H9 (cell line): ENCODE data around the gene RMND5A. TPM values are rescaled to one million over a fixed set of nuclear protein-coding genes. Genes with fewer than 3 reads are reported as not detected.

Experiments
- DNase-seq: peaks from one replicate; pipeline ENCODE4 v3.0.0-alpha.2; 2017
- H2AFZ ChIP-seq: one replicate; pipeline ENCODE4 v1.6.1; 2013; ENCODE audit warnings: mild to moderate bottlenecking, low read length, control low read depth, moderate library complexity
- H2AK5ac ChIP-seq: 2 replicates; pipeline ENCODE4 v1.6.1; 2013; ENCODE audit warnings: low read length, control low read depth, mixed read lengths; ENCODE audit not compliant: insufficient read length
- H2BK120ac ChIP-seq: one replicate; pipeline ENCODE4 v1.6.1; 2013; ENCODE audit warnings: low read depth, mild to moderate bottlenecking, low read length, control low read depth, inconsistent platforms; ENCODE audit not compliant: poor library complexity, severe bottlenecking
- H2BK12ac ChIP-seq: 2 replicates; pipeline ENCODE4 v1.6.1; 2013; ENCODE audit warnings: low read length, control low read depth, mixed read lengths, low read depth; ENCODE audit not compliant: insufficient read length
- H2BK15ac ChIP-seq: 2 replicates; pipeline ENCODE4 v1.6.1; 2013; ENCODE audit warnings: low read depth, low read length, control low read depth
- H2BK20ac ChIP-seq: one replicate; pipeline ENCODE4 v1.6.1; 2013; ENCODE audit warnings: low read depth, mild to moderate bottlenecking, low read length, control low read depth, inconsistent platforms; ENCODE audit not compliant: poor library complexity, severe bottlenecking
- H2BK5ac ChIP-seq: 2 replicates; pipeline ENCODE4 v1.6.1; 2013; ENCODE audit warnings: low read length, control low read depth, mixed read lengths; ENCODE audit not compliant: insufficient read length
- H3K14ac ChIP-seq: 2 replicates; pipeline ENCODE4 v1.6.1; 2013; ENCODE audit warnings: low read length, control low read depth; ENCODE audit not compliant: insufficient read depth
- H3K18ac ChIP-seq: 2 replicates; pipeline ENCODE4 v1.6.1; 2013; ENCODE audit warnings: low read depth, mild to moderate bottlenecking, mixed read lengths, low read length, control low read depth; ENCODE audit not compliant: insufficient read length
- H3K23ac ChIP-seq: 2 replicates; pipeline ENCODE4 v1.6.1; 2013; ENCODE audit warnings: low read length, control low read depth, mixed read lengths, low read depth; ENCODE audit not compliant: insufficient read length
- H3K23me2 ChIP-seq: 2 replicates; pipeline ENCODE4 v1.6.1; 2013; ENCODE audit warnings: low read depth, mild to moderate bottlenecking, mixed read lengths, low read length, control low read depth; ENCODE audit not compliant: insufficient read length, poor library complexity, severe bottlenecking
- H3K27ac ChIP-seq: 2 replicates; pipeline ENCODE4 v1.5.1; 2013; ENCODE audit warnings: low read length, control low read depth, mixed read lengths, low read depth; ENCODE audit not compliant: insufficient read length
- H3K27me3 ChIP-seq: 2 replicates; pipeline ENCODE4 v1.6.1; 2013; ENCODE audit warnings: low read length, control low read depth, inconsistent platforms; ENCODE audit not compliant: insufficient read depth
- H3K4ac ChIP-seq: 2 replicates; pipeline ENCODE4 v1.6.1; 2013; ENCODE audit warnings: low read depth, mild to moderate bottlenecking, control low read depth, inconsistent platforms, low read length, moderate library complexity
- H3K4me1 ChIP-seq: 2 replicates; pipeline ENCODE4 v1.6.1; 2013; ENCODE audit warnings: low read length, control low read depth, inconsistent platforms; ENCODE audit not compliant: insufficient read depth
- H3K4me2 ChIP-seq: 2 replicates; pipeline ENCODE4 v1.6.1; 2013; ENCODE audit warnings: low read length, control low read depth, mixed read lengths; ENCODE audit not compliant: insufficient read length, insufficient read depth
- H3K56ac ChIP-seq: 2 replicates; pipeline ENCODE4 v1.6.1; 2013; ENCODE audit warnings: low read depth, mild to moderate bottlenecking, mixed read lengths, low read length, control low read depth; ENCODE audit not compliant: insufficient read length
- H3K79me1 ChIP-seq: 2 replicates; pipeline ENCODE4 v1.6.1; 2013; ENCODE audit warnings: low read depth, mild to moderate bottlenecking, moderate library complexity, low read length, control low read depth, inconsistent platforms; ENCODE audit not compliant: insufficient read depth, poor library complexity, severe bottlenecking
- H3K79me2 ChIP-seq: 2 replicates; pipeline ENCODE4 v1.6.1; 2013; ENCODE audit warnings: low read length, control low read depth, inconsistent platforms; ENCODE audit not compliant: insufficient read depth
- H3K9ac ChIP-seq: 2 replicates; pipeline ENCODE4 v1.6.1; 2013; ENCODE audit warnings: low read length, control low read depth, mixed read lengths; ENCODE audit not compliant: insufficient read length; ENCODE audit errors: extremely low read depth
- H3K9me3 ChIP-seq: one replicate; pipeline ENCODE4 v1.6.1; 2013; ENCODE audit warnings: low read depth, low read length, inconsistent platforms; ENCODE audit not compliant: control insufficient read depth
- H3T11ph ChIP-seq: one replicate; pipeline ENCODE4 v1.6.1; 2013; ENCODE audit warnings: mild to moderate bottlenecking, low read length, control low read depth, inconsistent platforms
- H4K20me1 ChIP-seq: one replicate; pipeline ENCODE4 v1.6.1; 2013; ENCODE audit not compliant: control insufficient read depth, insufficient read length, insufficient read depth
- H4K5ac ChIP-seq: 2 replicates; pipeline ENCODE4 v1.6.1; 2013; ENCODE audit warnings: low read depth, mild to moderate bottlenecking, mixed read lengths, low read length, control low read depth; ENCODE audit not compliant: insufficient read length
- H4K8ac ChIP-seq: replicated peaks from 2 replicates; pipeline ENCODE4 v1.6.1; 2013; ENCODE audit warnings: low read length, control low read depth, mixed read lengths, low read depth; ENCODE audit not compliant: insufficient read length
- H4K91ac ChIP-seq: 2 replicates; pipeline ENCODE4 v1.6.1; 2013; ENCODE audit warnings: low read depth, mild to moderate bottlenecking, moderate library complexity, mixed read lengths, low read length, control low read depth; ENCODE audit not compliant: insufficient read length
- H3K27ac Mint-ChIP-seq, 3 experiments: 2 replicates in 2 of 3; 3 replicates in 1 of 3; pipeline ENCODE4 v1.8.0; 2020 to 2021; ENCODE audit warnings: mixed read lengths in 3 of 3, mild to moderate bottlenecking in 1 of 3, moderate library complexity in 1 of 3
- H3K27me3 Mint-ChIP-seq: 2 replicates; pipeline ENCODE4 v1.8.0; 2021; ENCODE audit warnings: low read depth, mild to moderate bottlenecking, moderate library complexity, mixed read lengths
- H3K36me3 Mint-ChIP-seq, 3 experiments: 2 replicates in 2 of 3; 3 replicates in 1 of 3; pipeline ENCODE4 v1.8.0; 2020 to 2021; ENCODE audit warnings: low read depth in 3 of 3, mixed read lengths in 3 of 3; ENCODE audit not compliant: insufficient read depth in 1 of 3
- H3K4me1 Mint-ChIP-seq, 2 experiments: 2 replicates each; pipeline ENCODE4 v1.8.0; 2020; ENCODE audit warnings: mixed read lengths in 2 of 2
- H3K4me3 Mint-ChIP-seq, 2 experiments: 2 replicates in 1 of 2; 3 replicates in 1 of 2; pipeline ENCODE4 v1.8.0; 2020 to 2021; ENCODE audit warnings: mild to moderate bottlenecking in 2 of 2, mixed read lengths in 2 of 2, moderate library complexity in 1 of 2
- H3K9me3 Mint-ChIP-seq, 2 experiments: 2 replicates in 1 of 2; 3 replicates in 1 of 2; pipeline ENCODE4 v1.8.0; 2020; ENCODE audit warnings: mild to moderate bottlenecking in 2 of 2, mixed read lengths in 2 of 2, moderate library complexity in 1 of 2
- CTCF ChIP-seq: fragments of 200-600 bp; sonication (generic); conservative IDR thresholded peaks from 3 replicates; pipeline ENCODE4 v1.8.0; 2021; ENCODE audit warnings: antibody characterized with exemption, mild to moderate bottlenecking
- WGBS: extraction: QIAGEN DNeasy Blood & Tissue Kit; methylation state at CpG from one replicate; pipeline ENCODE4 v1.1.7; 2013; ENCODE audit warnings: missing lambda C conversion rate, low lambda C conversion rate, mixed read lengths; ENCODE audit not compliant: insufficient read length; ENCODE audit errors: extremely low coverage; 5-methylcytosine and 5-hydroxymethylcytosine counted together
- total RNA-seq: library from RNA; stranded (reverse); gene quantifications from 2 replicates; pipeline ENCODE4 v1.2.1, GENCODE V29; 2021

RMND5A gene
- total RNA-seq, 1 experiment from 2014 or later: 48.8 TPM

GRCh38 chr2:86807133-86807467, 87.0 kb downstream of the RMND5A start:
- Histone ChIP-seq H2AFZ (no peak overlapping the region), H3K9ac (no peak overlapping the region), H3K4ac (no peak overlapping the region), H2BK15ac (no peak overlapping the region), H2BK120ac (no peak overlapping the region), H3K23ac (no peak overlapping the region), H3K9me3 (no peaks in the 10 kb centered on the region), H3K79me2 (no peaks in the 10 kb centered on the region), H4K5ac (no peak overlapping the region), H3K4me1 (peaks cover 3% of the 10 kb centered on the region; the same call in 1 of the 2 replicates), H2BK20ac (no peak overlapping the region), H2BK12ac (no peak overlapping the region), H3K4me2 (peak overlapping the region; percentile 77), H3K27ac (no peak overlapping the region), H3K18ac (no peak overlapping the region), H4K91ac (no peak overlapping the region), H2AK5ac (no peak overlapping the region), H3K14ac (0 out of 2 replicates have a peak overlapping the region, but pooled peaks have one; percentile 14), H3K27me3 (no peaks in the 10 kb centered on the region; the same call in 1 of the 2 replicates), H2BK5ac (no peak overlapping the region), H3K79me1 (no peaks in the 10 kb centered on the region), H3K23me2 (peaks cover 10% of the 10 kb centered on the region), H4K20me1 (no peaks in the 10 kb centered on the region), H4K8ac (no peak overlapping the region), H3K56ac (no peak overlapping the region), H3T11ph (no peak overlapping the region)
- H3K9me3 Mint-ChIP-seq: no peaks in the 10 kb centered on the region
- TF ChIP-seq CTCF: no peak
- peaks cover 44% of the 10 kb centered on the region for H3K27me3 Mint-ChIP-seq
- peaks cover 7 to 10% of the 10 kb centered on the region in 2 experiments for H3K4me1 Mint-ChIP-seq
- DNase-seq: no peak
- WGBS: no CpG with 5 or more reads among the region's 11 CpGs
- H3K4me3 Mint-ChIP-seq: peak overlapping the region; percentile 77 to 90
- no peaks in the 10 kb centered on the region; a peak in 1 of 7 replicates for H3K36me3 Mint-ChIP-seq
- H3K27ac Mint-ChIP-seq: no peak overlapping the region
